Choroid plexus epithelial cell (primary cell): Measurements from ENCODE around the gene CCM2L.

Source experiments
- DNase-seq: peaks from one replicate; pipeline ENCODE4 v3.0.0-alpha.2; 2010; ENCODE audit warnings: low read depth
- H3K4me3 ChIP-seq: 2 replicates; pipeline ENCODE4 v1.5.1; 2011; ENCODE audit warnings: low read depth, mild to moderate bottlenecking, control low read depth, low read length, moderate library complexity
- TF ChIP-seq, protein P1 (sequence below): conservative IDR thresholded peaks from 2 replicates; pipeline ENCODE4 v1.5.1; 2011; ENCODE audit warnings: low read depth, mild to moderate bottlenecking, control low read depth, inconsistent platforms, low read length, moderate library complexity

CCM2L gene

DNA sequence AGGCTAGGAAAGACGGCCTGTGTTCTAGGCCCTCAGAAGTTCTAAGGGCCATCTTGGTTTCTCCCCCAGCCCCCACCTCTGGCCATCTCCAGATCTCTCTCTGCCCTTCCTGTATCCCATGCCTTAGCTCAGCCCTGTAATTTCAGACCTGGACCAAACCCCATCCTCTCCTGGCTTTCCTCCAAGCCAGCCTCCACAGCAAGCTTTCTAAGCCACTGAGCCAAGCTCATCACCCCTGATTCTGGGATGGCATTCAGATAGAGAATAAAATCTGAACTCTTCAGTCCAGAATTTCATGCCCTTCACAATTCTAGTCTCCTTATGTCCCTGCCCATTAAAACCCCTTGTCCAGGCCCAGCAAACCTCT, 18.9 kb upstream of the CCM2L start:
- no peak overlapping the region for H3K4me3 ChIP-seq
- DNase-seq, result no peak
- TF ChIP-seq, protein P1, sequence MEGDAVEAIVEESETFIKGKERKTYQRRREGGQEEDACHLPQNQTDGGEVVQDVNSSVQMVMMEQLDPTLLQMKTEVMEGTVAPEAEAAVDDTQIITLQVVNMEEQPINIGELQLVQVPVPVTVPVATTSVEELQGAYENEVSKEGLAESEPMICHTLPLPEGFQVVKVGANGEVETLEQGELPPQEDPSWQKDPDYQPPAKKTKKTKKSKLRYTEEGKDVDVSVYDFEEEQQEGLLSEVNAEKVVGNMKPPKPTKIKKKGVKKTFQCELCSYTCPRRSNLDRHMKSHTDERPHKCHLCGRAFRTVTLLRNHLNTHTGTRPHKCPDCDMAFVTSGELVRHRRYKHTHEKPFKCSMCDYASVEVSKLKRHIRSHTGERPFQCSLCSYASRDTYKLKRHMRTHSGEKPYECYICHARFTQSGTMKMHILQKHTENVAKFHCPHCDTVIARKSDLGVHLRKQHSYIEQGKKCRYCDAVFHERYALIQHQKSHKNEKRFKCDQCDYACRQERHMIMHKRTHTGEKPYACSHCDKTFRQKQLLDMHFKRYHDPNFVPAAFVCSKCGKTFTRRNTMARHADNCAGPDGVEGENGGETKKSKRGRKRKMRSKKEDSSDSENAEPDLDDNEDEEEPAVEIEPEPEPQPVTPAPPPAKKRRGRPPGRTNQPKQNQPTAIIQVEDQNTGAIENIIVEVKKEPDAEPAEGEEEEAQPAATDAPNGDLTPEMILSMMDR, result no peak

DNA sequence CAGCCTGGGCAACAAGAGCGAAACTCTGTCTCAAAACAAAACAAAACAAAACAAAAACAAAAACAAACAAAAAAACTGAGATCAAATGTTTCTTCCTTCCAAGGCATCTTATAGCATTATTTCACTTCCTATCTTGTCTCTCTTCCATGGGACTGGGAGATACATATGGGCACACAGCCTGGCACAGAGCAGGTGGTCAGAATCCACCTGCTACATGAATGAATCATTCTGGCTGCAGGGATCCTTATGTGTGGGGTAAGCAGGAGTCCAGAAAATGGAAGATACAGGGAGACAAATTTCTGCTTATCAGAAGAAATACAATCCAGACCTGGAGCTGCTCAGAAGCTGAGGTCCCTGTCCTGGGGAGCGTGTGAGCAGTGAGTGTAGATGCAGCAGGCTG, 18.2 kb upstream of the CCM2L start:
- no peak overlapping the region for H3K4me3 ChIP-seq
- TF ChIP-seq, protein P1, result no peak
- DNase-seq, result no peak

DNA sequence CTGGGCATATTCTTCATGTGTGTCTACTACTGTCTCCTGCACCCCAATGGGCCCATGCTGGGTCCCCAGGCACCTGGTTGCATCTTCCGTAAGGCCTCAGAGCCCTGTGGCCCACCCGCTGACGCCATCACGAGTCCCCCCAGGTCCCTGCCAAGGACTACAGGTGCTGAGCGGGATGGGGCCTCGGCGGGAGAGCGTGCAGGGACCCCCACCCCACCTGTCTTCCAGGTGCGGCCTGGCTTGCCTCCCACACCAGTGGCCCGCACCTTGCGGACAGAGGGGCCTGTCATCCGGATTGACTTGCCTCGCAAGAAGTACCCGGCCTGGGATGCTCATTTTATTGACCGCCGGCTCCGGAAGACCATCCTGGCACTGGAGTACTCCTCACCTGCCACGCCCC, 13.2 kb upstream of the CCM2L start:
- H3K4me3 ChIP-seq, result no peak overlapping the region
- TF ChIP-seq, protein P1, result no peak
- no peak for DNase-seq

DNA sequence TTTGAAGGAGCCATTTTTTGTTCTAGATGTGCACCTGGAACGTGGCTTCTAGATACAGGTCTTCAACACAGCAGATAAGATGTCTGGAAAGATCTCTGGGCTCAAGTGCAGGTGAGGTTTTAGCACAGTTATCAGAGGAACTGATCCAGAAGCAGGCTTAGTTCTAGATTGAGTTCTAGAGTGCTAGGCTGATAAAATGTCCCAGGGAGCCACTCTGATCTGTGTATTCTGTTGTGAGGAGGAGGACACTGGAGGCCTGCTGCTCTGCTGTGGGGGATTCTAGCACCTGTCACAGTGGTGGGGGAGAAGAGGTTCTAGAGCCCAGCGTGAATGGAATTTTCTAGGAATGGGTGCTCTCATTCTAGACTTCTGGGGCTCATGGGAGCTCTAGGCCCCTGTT, 12.0 kb upstream of the CCM2L start:
- H3K4me3 ChIP-seq, result no peak overlapping the region
- DNase-seq, result no peak
- TF ChIP-seq, protein P1, result no peak

DNA sequence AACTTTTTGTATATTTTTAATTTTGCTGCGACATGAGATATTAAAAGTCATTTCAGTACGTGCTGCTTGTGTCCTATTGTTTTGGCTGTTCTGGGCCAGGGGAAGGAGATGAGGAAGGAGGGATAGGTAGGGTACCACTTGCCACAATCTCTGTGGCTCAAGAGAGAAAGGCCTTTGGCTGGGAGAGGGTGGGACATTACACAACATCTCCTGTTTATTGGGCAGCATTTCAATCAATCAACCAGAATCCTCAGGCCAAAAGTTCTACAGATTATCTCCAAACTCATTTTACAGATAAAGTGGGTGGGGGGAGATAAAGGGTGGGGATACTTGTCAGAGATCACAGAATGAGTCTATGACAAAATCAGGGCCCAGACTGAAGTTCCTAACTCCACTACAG, 6.9 kb upstream of the CCM2L start:
- no peak for DNase-seq
- H3K4me3 ChIP-seq, result no peak overlapping the region
- TF ChIP-seq, protein P1, result no peak

DNA sequence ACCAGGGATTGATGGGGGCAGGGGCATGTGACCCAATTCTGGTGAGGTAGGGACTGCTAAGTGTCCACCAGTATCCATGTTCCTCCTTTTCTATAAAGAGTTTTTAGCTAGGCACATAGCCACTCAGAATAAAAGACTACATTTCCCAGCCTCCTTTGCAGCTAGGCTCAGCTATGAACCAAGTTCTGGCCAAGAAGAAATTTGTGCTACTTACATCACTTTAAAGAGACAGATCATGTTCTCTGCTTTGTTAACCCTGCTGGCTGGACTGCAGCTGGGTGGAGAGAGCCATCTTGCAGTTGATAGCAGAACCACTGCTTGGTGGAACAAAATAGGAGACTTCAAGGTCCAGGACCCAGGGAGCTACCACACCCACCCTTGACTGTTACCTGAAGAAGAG, 5.3 kb upstream of the CCM2L start:
- peak; percentile 57 for DNase-seq
- TF ChIP-seq, protein P1, result peak; percentile 10
- no peak overlapping the region for H3K4me3 ChIP-seq

DNA sequence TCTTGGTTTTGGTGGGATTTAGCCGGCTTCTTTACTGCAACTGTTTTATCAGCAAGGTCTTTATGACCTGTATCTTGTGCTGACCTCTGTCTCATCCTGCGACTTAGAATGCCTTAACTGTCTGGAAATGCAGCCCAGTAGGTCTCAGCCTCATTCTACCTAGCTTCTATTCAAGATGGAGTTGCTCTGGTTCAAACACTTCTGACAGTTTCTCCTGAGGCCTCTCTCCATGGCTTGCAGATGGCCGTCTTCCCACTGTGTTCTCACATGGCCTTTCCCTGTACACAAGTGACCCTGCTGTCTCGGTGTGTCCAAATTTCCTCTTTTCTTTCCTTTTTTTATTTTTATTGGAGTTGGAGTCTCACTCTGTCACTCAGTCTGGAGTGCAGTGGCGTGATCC, 4.2 kb upstream of the CCM2L start:
- no peak overlapping the region for H3K4me3 ChIP-seq
- TF ChIP-seq, protein P1, result no peak
- no peak for DNase-seq
